ENCODE measurements around the gene ABHD5.

DNA sequence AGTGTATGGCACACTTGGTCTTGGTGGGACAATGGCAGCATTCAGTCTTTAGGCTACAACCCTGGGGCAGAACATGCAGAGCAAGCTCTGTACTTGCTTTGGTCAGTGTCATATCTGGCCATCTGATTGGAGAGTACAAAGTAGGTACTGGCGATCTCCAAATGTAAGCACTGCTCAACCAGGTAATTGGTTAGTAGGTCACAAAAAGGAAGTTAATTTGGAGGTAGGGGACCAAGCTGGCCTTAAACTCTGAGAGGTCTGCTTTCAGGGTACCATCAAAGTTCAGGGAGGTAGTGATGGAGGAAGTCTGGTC lies 3.3 kb upstream of the ABHD5 start:
- TF ChIP-seq ZBTB11 (CRISPR knock-in tag; IDR thresholded peaks at IDR 0.05) (no peak), POLR2A (IDR thresholded peaks at IDR 0.05; ENCODE audit: low read depth, low read length) (no peak), POLR2AphosphoS5 (IDR thresholded peaks at IDR 0.05; ENCODE audit: low read length) (no peak), JUND (IDR thresholded peaks at IDR 0.05; ENCODE audit: low read depth, low read length) (no peak), BACH1 (IDR thresholded peaks at IDR 0.05; ENCODE audit: borderline replicate concordance) (no peak), EZH2 (IDR thresholded peaks at IDR 0.05; ENCODE audit: borderline replicate concordance, control insufficient read depth, low read depth, low read length) (no peak), FOS (IDR thresholded peaks at IDR 0.05; ENCODE audit: borderline replicate concordance, extremely low read depth, insufficient read length) (no peak), BRCA1 (IDR thresholded peaks at IDR 0.05; ENCODE audit: low read depth, low read length) (no peak), POLR2AphosphoS2 (IDR thresholded peaks at IDR 0.05; ENCODE audit: low read depth, low read length) (no peak)
- TF ChIP-seq, protein P1, sequence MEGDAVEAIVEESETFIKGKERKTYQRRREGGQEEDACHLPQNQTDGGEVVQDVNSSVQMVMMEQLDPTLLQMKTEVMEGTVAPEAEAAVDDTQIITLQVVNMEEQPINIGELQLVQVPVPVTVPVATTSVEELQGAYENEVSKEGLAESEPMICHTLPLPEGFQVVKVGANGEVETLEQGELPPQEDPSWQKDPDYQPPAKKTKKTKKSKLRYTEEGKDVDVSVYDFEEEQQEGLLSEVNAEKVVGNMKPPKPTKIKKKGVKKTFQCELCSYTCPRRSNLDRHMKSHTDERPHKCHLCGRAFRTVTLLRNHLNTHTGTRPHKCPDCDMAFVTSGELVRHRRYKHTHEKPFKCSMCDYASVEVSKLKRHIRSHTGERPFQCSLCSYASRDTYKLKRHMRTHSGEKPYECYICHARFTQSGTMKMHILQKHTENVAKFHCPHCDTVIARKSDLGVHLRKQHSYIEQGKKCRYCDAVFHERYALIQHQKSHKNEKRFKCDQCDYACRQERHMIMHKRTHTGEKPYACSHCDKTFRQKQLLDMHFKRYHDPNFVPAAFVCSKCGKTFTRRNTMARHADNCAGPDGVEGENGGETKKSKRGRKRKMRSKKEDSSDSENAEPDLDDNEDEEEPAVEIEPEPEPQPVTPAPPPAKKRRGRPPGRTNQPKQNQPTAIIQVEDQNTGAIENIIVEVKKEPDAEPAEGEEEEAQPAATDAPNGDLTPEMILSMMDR (IDR thresholded peaks at IDR 0.05 in 2 of 3, conservative IDR thresholded peaks at IDR 0.05 in 1 of 3; ENCODE audit: control insufficient read depth in 2 of 3, extremely low read depth in 1 of 3, insufficient read depth in 1 of 3, low read depth in 3 of 3, low read length in 3 of 3): no peak
- TF ChIP-seq, protein P2, sequence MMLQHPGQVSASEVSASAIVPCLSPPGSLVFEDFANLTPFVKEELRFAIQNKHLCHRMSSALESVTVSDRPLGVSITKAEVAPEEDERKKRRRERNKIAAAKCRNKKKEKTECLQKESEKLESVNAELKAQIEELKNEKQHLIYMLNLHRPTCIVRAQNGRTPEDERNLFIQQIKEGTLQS (IDR thresholded peaks at IDR 0.05; ENCODE audit: borderline replicate concordance, extremely low read depth, low read depth, low read length): no peak

Measured in GM12878 (cell line).